Germinal center (tissue), 1 donor: Measurements from ENCODE around the gene MAML3.

Source experiments
- DNase-seq: peaks from one replicate; pipeline ENCODE4 v3.0.0; 2012; ENCODE audit warnings: mixed read lengths, low spot score

The MAML3 gene

DNA sequence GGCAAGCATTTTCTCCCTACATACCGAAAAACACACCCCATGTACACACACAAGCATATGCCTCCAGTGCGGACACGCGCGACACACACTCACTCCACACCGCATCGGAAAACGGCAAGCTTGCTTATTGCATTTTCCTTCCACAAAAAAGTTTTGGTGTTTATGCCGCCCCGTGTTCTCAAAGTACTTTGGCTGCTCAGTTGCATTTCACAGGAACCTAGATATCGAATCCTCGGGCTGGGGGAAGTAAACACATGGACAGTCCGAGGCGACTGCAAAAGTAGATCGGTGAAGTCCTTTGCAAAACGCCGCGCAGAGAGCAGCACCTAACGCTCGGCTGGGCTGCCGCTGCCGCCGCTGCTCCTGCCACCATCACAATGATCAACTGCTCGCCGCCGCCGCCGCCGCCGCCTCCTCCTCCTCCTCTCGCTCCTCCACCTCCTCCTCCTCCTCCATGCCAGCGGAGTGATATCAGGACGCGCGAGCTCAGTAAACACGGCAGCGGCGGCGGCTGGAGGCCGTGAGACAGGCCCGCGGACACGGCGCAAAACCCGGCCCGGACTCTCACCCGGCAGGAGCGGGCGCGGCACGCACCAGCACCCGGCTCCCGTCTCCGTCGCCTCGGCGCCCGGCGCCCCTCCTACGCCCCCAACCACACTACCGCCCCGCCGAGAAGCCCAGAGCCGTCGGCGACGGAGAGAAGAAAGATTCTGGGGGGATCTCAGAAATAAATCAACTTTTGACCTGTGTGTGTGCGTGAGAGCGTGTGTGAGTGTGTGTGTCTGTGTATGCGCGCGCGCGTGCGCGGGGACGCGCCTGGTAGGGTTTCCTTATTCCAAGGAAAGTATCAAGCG is at the start of gene MAML3:
Gene MAML3 (minus strand): TSS at position 467 of the 854 bp plus-strand sequence. CDS start 857 bp downstream, outside the sequence.
- DNase-seq: peak; percentile 63

DNA sequence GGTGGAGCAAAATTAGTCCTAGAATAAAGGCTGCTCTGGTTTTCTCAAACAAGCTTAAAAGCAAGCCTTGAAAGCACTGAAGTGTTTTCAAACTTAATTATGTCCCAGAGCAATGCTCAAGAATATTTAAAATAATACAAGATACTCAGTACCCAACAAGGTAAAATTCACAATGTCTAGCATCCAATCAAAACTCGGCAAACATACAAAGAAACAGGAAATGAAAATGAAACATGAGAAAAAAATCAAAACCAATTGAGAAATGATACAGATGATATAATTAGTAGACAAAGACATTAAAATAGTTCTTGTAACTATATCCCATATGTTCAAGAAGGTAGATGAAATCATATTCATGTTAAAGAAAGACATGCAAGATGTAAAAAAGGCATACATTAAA is 45.0 kb upstream of the MAML3 start:
- DNase-seq: no peak

GRCh38 chr4:140195806-140196205 is 41.8 kb upstream of the MAML3 start:
- DNase-seq: no peak

- no peak for DNase-seq
Observed at GRCh38 chr4:140189805-140190204, 35.8 kb upstream of the MAML3 start.

- DNase-seq: no peak
Observed at GRCh38 chr4:140188975-140189374, 35.0 kb upstream of the MAML3 start.

DNA sequence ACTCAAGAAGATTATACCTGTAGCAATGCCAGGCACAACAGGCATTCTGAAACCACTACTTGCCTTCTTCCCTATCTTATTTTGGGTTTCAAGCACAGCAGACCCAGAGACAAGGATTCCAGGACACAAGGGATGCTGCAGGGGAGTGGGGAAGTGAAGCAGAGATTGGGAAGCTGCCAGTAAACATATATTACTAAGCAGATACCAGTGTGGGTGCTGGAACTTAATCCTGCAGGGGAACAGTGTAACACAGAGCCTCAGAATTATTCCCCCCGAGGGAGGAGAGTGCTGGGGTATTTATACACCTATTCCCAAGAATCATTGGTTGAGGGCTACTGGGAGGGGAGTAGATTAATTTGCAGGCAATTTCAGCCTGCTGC is 33.3 kb upstream of the MAML3 start:
- no peak for DNase-seq

DNA sequence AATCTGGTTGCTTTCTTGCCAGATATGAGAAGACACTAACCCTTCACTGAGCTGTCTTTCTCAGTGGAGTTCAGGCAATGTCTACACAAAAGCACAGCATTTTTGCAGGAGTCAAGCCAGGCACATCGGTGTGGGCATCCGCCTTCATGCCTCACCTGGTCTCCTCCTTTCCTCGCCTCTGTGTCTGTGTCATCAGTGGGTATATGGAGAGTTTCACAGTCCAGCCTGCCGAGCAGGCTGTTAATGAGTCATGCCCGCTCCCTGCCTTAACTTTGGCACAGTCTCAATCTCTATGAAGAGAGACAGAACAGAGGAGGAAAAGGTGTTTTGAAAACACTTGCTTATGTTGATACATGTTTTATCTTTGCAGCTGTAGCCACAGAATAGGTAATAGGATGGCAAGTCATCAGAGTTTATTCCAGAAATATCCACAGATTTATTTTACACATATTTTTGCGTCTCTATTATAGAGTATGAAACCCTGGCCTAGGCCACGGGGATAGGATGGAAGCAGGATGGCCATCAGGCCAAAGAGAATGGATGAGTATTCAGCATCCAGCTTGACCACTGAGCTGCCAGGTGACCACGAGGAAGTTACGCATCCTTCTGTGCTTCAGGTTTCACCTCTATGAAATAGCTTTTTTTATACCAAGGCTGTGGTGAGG is 32.8 kb upstream of the MAML3 start:
- DNase-seq: no peak

- no peak for DNase-seq
Observed at GRCh38 chr4:140186082-140186438, 32.1 kb upstream of the MAML3 start.

- DNase-seq: no peak
Observed at GRCh38 chr4:140185412-140186081, 31.6 kb upstream of the MAML3 start.

- DNase-seq: no peak
Observed at GRCh38 chr4:140183270-140183669, 29.3 kb upstream of the MAML3 start.

- DNase-seq: no peak
Observed at GRCh38 chr4:140180577-140180976, 26.6 kb upstream of the MAML3 start.

GRCh38 chr4:140176735-140177134 is 22.8 kb upstream of the MAML3 start:
- no peak for DNase-seq

DNA sequence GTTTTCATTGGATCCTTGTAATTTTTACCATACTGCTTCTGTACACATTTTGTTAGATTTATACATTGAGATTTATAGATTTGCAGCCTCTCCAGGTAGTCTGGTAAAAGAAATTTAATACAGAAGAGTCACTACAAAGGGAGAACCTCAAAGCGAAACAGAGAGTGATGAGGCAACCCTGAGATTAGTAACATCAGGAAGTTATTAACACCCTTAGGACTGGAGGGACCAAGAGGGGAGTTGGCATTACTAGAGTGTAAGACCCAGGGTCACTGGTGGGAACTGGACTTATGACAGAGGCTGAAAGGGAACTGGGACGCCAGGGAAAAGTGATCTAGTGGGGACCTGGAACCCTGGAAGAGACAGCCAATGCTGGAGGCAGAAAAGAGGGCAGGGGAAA is 20.6 kb upstream of the MAML3 start:
- no peak for DNase-seq

- no peak for DNase-seq
Observed at GRCh38 chr4:140172960-140173359, 19.0 kb upstream of the MAML3 start.

DNA sequence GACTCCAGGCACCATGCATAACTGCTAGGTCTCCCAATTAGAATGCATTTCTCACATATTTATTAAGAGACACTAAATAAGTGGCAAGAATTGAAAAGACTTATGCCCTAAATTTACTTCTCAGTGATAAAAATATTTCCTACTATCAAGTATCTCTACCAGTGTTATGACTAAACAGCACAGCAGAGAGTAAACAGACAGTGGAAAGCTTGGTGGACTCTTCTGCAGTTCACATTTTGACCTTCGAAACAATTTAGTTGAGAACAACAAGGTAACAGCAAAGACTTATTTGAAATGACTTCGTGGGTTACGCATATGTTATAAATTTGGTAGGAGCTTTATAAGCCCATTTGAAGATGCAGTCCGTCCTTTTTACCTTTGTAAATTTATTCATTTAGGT is 16.3 kb upstream of the MAML3 start:
- DNase-seq: no peak

DNA sequence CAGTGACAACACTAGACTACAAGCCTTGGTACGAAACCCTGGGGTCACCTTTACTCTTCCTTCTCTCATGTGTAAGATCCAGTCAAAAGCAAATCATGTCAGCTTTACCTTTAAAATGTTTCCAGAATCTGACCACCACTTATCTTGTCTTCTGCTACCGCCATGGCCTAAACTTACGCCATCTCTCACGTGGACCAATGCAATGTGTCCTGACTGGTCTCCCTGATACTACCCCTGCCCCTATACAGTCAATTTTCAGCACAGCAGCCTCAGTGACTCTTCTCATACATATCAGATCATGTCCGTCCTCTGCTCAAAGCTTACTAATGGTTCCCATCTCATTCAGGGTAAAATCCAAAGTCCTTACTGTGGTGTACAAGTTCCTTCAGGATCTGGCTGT is 15.0 kb upstream of the MAML3 start:
- no peak for DNase-seq

DNA sequence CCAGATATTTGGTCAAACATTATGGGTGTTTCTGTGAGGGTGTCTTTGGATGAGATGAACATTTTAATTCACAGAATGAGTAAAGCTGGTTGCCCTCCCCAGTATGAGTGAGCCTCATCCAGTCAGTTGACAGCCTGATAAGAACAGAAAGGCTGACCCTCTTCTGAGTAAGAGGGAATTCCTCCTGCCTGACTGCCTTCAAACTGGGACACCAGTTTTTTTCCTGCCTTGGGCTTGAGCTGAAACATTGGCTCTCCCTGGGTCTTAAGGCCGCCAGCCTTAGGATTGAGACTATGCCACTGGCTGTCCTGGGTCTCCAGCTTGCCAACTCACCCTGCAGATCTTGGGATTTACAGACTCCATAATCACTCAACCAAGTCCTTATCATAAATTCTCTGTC is 14.5 kb upstream of the MAML3 start:
- no peak for DNase-seq

- DNase-seq: no peak
Observed at GRCh38 chr4:140163029-140163810, 9.2 kb upstream of the MAML3 start.

DNA sequence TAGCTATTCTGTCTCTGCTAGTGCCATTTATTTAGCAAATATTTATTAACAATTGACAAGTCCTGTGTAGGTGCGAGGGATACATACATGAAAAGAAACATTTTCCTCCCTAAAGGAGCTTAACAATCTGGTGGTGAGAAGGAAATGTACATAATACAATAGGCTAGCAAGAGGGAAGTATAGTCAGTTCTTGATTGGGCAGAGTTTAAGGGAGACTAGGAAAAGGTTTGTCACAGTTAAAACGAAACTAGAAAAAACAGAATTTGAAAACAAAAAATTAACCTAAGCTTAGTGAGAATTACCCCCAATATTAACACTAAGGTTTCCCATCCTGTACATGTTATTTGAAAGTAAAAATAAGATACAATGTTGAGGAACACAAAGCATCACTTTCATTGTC is 8.6 kb upstream of the MAML3 start:
- DNase-seq: no peak

GRCh38 chr4:140158365-140159030 is 4.5 kb upstream of the MAML3 start:
- DNase-seq: no peak

DNA sequence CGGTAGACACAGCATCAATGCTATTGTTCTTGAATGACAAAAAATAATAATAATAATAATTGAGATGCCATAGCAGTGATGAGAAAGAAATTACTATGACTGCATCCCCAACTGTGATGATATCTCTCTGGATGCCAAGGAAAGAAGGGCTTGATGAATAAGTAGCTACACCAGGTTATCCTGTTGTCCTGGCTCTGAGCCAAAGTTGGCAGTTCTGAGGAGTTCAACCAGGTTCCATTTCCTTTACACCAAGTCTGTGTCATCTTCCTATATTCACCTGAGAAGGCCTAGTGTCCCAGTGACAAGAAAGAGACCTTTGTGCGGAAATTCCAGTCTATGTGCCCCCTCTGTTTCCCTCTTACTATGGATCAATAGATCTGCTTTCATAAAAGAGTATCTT is 3.4 kb upstream of the MAML3 start:
- no peak for DNase-seq
